ENCODE results near the gene PROK2.

The PROK2 gene, protein sequence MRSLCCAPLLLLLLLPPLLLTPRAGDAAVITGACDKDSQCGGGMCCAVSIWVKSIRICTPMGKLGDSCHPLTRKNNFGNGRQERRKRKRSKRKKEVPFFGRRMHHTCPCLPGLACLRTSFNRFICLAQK

DNA sequence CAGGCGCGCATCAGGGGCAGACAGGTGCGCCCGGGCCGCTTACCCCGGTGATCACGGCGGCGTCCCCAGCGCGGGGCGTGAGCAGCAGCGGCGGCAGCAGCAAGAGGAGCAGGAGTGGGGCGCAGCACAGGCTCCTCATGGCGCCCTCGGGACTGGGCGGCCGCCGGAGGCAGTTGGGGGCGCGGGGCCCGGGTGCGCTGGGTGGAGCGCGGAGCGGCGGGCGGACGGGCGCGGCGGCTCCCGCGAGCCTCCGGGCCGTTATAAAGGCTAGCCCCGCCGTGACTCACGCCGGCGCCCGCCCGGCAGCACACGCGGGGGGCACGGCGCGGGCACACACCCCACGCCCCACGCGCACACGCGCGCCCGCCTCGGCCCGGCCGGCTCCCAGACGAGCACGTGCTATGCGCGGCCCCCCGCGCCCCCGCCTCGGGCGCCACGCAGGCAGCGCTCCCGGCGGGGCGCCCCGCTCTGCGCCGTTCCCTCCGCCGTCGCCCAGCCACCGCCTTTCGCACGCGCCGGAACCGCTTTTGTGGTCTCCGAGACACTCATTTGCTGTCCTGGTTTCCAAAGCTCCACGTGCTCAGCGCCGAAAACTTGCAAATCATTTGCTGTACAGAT lies at the start of gene PROK2:
PROK2 (minus strand) TSS at position 235 of the 618 bp plus-strand sequence; CDS start at position 139, 96 bp downstream.
- DNase-seq, result no peak

DNA sequence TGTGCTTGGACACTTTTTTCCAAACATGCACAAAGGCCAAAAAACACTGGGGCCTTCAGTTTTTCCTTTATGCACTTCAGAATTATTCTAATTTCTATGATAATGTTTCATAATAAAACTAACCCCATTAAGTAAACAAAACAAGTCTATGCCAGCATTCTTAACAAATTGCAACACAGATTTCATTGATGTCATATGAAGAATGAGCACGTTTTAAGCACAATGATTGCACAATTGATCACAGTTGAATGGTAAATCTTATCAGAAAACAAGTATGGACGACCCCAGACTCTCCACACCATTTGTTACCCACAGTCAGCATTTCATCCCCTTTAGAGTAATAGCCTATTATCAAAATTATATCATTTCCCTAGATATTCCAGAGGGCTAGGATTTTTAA lies 46.7 kb upstream of the PROK2 start:
- DNase-seq, result no peak

DNA sequence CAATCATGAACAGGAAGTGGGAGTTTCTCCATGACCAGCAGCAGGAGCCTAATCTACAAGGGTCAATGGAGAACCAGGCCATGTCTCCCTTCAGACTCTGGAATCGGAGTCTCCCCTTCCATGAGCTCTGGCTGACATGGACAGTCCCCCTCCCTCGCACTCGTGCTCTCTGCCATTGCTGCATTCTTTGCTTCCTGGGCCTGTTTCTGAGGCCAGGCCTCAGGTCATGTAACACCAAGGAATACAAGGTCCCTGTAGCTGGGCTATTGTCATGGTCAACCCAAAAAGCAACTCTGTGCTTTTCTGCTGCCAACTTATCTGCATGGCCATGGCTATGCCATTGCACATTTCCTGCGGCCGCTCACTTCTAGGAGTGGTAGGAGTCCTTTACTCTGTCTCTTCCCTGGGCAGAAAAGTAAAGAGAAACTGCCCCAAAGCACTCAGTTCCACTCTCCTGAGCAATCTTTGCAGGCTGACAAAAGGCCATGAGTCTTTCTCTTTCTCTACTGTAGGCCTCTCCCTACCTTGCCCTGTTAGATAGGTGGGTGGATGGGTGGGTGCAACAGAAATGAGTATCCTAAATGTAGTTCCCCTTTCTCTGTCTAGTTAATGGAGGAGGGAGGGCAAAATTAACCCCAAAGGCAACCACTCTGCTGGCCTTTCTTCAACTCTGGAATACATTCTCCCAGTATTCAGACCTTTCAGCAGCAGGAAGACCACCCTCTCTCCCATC lies 40.8 kb upstream of the PROK2 start:
- no peak for DNase-seq

DNA sequence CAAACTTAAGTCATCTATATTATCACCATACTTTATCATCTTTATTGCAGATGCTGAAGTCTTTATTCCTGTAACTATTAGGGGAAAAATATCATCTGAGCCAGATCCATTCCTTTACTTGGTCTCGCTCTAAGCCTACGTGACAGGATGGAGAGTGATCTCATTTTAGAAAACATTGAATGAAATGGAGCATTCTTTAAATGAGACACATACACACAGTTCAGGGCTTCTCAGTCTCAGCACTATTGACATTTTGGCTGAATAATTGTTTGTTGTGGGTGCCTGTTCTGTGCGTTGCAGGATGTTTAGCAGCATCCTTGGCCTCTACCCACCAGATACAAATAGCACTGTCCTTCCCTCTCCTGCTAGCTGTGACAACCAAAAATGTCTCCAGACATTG lies 36.2 kb upstream of the PROK2 start:
- DNase-seq, result no peak

DNA sequence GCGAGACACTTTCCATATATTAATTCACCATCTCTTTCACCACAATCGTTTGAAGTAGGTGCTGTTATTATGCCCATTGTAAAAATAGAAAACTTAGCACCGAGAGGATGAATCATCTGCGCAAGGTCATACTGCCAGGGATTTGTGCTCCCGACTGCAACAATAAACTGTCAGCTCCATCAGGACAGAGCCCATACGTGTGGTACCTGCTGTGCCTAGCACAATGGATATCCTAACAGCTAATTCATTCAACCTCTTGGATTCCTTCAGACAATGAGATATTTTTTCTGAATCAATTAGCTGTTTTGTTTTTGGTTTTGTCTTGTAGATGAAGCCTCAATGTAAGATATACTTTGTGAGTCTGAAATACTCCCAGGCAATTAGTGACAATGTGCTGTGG lies 32.3 kb upstream of the PROK2 start:
- no peak for DNase-seq

DNA sequence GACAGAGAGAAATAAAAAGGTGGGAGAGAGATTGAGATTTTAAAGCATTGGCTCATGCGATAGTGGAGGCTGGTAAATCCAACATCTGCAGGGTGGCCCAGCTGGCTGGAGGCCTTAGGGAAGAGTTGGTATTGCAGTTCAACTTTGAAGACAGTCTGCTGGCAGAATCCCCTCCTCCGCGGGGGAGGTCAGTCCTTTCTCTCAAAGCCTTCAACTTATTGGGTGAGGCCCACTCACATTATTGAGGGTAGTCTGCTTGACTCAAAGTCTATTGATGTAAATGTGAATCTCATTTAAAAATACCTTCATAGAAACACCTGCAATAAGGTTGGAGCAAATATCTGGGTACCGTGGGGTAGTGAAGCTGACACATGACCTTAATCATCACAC lies 31.8 kb upstream of the PROK2 start:
- DNase-seq, result no peak

DNA sequence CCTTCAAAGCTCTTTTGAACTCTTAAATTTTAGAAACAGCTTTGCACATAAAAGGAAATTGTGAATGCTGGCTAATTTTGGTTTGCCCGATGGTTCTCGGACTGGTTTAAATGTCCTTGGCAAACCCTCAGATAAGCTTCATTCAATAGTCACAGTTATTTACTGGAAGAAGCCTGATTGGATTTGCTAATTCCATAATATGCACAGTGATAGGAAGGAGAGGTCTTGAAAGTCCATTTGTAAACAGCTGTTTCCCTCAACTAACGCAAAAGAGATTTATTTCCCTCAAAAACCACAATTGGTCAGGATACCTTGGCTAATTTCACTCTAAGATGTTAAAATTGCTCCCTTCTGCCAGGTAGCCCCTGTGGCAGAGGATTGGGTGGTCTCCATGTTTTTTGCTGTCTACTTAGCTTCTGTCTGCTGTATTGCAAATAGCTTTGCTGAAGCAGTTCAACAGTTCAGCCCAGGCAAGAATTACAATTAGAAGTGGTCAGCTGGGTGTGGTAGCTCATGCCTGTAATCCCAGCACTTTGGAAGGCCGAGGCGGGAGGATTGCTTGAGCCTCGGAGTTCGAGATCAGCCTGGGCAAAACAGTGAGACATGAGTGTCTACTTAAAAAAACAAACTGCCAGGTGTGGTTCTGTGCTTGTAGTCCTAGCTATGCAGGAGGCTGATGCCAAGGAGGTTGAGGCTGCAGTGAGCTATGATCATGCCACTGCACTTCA lies 30.6 kb upstream of the PROK2 start:
- no peak for DNase-seq

DNA sequence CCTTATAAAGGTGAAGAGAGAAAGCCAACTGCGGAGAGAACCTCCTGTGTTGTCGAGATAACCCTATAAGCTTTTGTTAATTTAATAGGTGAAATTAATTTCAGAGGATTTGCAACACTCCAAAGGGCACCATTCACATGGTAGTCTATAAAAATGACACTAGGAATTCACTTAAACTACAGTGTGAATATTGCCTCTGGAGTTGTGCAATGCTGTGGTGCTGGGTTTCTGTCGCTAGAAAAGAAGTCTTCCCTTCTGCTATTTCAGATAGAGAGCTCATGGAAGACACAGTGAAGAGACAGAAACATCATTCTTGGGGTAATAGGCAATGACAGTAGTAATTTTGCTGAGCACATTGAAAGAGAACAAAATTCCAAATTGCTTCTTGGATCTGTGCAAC lies 28.8 kb upstream of the PROK2 start:
- peak in 1 of 2 experiments; percentile 10 for DNase-seq

DNA sequence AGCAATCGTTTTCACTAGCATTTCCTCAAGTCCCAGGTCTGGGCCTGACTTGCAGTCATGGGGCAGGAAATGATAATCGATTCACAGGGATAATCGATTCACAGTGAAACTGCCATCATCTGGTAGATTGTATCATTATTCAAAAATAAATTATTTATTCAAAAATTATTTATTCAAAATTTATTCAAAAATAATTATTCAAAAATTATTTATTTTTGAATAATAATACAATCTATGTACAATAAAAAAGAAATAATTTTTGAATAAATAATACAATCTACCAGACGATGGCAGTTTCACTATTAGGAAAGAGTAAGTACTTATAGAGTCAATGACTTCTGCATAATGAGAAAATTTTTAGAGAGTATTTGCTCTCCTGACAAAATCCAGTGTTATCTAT lies 28.1 kb upstream of the PROK2 start:
- DNase-seq, result no peak

DNA sequence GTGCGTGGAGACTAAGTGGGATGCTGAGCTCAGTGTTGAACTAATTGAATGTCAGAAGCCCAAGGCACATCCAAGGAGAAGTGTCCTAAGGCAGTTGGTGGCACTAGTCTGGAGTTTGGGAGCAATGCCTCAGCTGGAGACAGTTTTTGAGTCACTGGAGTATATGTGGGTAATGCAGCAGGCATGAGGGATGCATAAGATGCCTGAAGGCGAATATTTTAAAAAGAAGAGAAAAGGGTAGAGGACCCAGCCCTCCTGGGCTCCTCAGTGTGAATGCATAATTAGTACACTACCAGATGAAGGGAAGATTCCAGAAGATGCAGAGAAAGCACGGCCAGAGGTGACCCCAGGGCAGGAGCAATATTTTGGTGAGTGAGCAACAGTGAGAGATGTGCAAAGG lies 25.1 kb upstream of the PROK2 start:
- no peak for DNase-seq

DNA sequence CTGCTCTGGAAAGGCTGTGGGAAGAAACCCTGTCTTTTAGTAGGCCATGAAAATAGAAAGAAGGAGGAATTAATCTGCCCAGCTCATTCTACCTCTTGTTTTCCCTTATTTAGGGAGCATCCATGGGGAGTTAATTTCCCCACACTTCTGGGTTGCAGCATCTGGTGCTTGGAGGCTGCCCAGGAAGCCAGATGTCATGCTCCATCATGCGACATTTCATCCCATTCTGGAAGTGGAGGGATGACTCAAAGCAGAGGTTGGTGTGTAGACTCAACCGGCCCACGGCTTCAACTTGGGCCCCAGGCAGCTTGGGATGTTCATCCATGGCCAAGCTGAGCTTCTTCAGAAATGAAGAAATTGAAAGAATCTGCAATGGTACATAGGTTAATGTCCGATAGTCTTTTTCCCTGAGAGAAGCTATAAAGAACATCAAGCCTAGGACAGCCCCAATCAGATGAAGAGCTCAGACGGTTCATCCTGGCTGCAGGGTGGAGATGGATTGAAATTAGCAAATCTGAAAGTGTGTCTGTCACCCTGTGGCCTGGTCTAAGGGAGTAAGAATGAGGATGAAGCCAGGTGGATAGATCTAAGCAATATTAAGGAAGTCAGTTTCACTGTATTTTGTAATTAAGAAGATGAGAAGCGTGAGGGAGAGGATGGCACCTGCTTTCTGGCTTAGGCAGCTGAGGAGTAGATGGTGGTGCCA lies 24.5 kb upstream of the PROK2 start:
- no peak for DNase-seq

DNA sequence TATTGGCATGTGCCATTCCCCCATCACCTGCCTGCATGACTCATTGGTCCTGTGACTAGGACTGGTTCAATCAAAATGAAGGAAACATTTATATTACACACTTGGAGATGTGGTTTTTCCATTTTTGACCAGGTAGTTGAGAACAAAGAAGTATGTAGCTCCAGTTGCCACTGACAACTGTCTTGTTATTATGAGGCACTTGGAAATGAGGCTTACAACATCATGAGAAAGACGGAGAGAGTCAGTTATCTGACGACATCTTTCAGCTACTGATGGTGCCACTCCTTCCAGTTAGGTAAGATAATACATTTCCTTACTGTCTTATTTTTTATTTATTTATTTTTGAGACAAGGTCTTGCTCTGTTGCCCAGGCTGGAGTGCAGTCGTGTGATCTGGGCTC lies 21.8 kb upstream of the PROK2 start:
- no peak for DNase-seq

DNA sequence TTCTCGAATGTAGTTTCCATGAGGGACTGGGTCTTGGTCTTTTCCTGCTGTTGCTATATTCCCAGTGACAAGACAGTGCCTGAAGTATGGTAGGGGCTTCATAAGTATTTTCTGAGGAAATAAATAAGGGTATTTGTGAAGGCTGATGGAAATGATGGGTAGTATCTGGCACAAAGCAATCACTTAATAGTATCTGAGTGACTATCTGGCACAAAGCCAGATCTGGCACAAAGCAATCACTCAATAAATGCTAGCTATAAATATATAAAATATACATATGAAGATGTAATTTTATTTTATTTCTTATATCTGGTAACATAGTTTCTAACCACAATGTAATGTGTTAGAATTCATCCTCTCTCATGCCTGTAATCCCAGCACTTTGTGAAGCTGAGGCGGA lies 20.7 kb upstream of the PROK2 start:
- no peak for DNase-seq

DNA sequence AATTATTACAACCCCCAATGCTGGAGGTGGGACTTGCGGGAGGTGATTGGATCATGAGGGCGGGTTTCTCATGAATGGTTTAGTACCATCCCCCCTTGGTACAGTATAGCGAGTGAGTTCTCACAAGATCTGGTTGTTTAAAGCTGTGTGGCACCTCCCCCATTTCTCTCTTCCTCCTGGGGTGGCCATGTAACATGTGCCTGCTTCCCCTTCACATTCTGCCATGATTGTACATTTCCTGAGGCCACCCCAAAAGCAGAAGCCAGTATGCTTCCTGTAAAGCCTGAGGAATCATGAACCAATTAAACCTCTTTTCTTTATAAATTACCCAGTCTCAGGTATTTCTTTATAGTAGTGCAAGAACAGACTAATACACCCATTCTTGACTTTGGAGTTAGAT lies 20.3 kb upstream of the PROK2 start:
- peak; percentile 55 to 62 for DNase-seq

DNA sequence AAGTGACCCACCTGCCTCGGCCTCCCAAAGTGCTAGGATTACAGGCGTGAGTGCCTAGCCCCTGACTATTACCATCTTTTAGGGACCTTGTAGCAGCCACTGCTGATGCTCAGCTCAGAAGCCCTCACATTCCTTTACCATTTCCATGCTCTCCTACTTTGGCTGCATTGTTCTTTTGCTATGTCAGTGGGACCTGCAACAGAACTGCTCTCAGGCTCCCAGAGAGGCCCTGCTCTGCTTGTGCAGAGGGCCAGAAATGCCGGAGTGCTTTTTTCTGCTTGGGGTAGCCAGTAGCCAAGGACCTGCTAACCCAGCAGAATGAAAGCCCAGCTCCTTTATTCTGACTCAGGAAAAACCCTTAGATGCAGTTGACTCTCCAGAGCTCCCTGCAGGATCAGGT lies 18.3 kb upstream of the PROK2 start:
- no peak for DNase-seq

DNA sequence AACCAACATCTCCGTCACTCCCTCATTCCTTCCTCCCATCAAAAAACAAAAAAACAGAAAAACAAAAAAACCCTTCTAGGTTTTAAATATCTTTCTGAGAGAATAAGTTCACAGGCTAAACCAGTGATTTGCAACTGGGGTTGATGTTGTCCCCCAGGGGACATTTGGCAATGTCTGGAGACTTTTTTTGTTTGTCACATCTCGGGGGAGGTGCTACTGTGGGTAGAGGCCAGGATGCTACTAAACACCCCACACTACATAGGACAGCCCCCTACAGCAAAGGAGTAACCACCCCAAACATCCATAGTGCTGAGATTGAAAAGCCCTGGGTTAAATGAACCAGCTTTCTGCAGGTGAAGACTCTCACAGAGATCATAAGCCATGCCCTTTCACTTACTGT lies 17.0 kb upstream of the PROK2 start:
- DNase-seq, result no peak

DNA sequence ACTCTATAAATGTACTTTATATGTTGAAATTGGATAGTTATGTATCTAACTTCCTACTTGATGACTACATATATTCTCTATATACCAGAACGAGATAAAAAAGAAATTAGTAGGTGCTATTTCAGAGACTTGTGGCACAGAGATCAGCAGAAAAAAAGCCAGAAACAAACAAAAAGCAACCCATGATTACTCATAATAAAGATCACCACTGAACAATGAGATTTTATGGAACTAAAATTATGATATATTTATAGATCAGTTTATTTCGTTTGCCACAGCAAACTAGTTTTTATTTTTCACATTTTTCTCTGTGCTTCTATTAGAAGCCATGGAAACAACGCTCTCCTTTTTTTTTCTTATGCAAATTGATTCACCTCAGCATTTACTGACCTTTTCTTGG lies 15.1 kb upstream of the PROK2 start:
- DNase-seq, result no peak

DNA sequence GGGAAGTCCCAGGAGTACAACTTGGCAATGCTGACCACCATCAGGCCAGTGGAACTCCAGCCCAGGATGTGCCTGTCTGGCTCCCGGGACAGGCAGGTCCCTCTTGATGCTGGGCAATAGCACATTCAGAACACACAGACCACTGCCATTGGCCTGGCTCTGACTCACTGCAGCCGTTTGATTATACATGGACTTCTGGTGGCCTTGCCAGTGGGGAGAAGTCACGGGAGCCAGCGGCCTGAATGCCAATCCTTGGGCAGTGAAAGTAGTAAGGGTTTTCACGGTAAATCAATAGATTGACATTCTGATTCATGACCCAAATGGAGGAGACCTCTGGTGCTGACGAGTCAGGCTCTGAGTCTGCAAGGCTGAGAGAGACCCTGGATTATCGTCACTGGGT lies 12.5 kb upstream of the PROK2 start:
- no peak for DNase-seq

DNA sequence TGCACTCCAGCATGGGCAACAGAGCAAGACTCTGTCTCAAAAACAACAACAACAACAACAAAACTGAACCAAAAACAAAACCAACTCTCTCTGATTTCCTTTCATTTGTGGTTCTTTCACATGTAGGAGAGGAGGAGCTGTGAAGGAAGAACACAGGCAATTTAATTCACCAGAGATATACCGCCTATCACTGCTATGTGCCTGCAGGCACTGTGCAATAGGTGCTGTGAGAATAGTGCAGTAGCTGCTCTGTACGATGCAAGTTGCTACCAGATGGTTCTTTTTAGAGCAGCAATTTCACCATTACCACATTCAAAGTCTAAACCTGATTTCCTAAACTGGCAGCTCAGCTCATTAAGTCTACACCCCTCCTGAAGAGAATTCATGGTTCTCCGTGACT lies 11.3 kb upstream of the PROK2 start:
- no peak for DNase-seq

DNA sequence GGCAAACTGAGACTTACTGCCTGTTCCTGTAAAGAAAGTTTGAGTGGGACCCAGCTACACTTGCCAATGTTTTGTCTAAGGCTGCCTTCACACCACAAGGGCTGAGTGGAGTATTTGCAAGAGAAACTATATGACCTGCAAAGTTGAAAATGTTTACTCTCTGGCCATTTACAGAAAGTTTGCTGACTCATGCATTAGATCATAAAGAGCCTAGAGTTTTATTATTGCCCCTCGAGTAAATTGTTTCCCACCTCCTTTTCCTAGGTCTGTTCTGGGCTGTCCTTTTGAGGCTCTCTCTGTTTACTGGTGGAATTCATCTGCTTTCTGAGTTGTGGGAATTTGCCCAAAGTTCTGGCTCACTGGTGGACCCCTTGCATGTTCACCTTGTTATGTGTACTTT lies 6.7 kb upstream of the PROK2 start:
- DNase-seq, result no peak

DNA sequence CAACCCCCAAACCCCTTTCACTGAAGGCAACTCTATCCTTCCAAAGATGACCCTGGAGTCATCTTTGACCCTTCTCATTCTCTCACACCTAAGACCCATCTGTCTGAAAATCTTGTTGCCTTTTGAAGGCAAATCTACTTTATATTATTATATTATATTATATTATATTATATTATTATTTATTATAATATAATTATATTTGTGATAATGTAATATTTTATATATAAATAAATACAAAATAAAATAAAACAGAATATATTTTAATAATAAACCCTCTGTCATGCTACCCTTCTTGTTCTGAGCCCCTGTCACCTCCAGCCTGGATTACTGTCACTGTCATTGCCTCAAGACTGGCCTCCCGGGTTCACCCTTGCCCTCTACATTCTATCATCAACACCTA lies 5.0 kb upstream of the PROK2 start:
- DNase-seq, result no peak

DNA sequence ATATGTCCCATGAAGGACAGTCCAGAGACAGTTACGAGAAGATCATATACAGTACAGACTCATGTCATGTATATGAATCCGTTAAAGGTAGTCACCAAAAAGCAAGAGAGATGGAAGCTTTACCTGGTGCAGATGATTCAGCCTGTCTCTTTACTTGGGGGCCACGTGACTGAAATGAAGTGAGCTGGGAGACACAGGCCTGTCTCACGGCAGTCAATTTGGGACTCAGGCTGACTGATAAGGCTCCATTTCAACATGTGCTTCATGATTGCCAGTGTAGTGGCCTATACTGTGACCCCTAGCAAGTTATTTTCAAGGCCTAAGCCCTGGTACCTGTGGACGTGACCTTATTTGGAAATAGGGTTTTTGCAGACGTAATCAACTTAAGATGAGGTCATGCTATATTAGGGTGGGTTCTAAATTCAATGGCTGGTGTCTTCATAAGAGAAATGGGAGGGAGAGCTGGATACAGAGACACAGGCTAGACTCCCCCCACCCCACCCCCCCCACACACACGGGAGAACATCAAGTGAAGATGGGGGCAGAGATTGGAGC lies 3.0 kb upstream of the PROK2 start:
- no peak for DNase-seq

DNA sequence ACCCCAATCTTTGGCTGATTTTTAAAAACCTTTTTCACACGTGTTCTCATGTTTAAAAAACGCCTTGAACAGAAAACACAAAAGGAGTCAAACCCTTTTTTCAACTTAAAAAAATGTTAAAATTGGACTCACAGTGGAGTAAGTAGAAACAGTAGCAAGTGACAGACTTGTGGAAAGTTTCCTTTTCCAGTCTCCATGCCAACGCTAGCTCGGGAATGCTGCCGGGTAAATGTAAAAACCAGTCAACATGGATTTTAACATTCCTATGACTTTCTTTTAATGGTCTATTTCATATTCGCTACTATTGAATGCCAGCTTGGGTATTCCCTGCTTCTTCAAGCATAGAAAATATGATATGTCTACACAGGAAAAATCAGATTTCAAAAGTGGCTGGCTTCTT lies 1.6 kb upstream of the PROK2 start:
- DNase-seq, result no peak

Data from Kasumi-1 (cell line).